HG02885 (cell line): ENCODE results near the gene CEP120.
"Not testable (repeated sequence)": the region's sequence is repeated elsewhere in the genome, so short reads cannot be mapped to it uniquely, and the experiment has no call there.

Experiments
- ATAC-seq: cut with Tn5 transposase; IDR thresholded peaks from one replicate; pipeline ENCODE4 v1.9.1; 2021; ENCODE audit warnings: mild to moderate bottlenecking; ENCODE audit not compliant: unreplicated experiment, poor library complexity

Gene CEP120

GRCh38 chr5:123440456-123441181, 17.4 kb upstream of the CEP120 start:
- ATAC-seq = no peak

- ATAC-seq = no peak
Measured at GRCh38 chr5:123439709-123440108, 16.5 kb upstream of the CEP120 start.

GRCh38 chr5:123438902-123439301, 15.7 kb upstream of the CEP120 start:
- ATAC-seq = peak; percentile 59

GRCh38 chr5:123438244-123438643, 15.0 kb upstream of the CEP120 start:
- peak; percentile 79 for ATAC-seq

- no peak for ATAC-seq
Measured at GRCh38 chr5:123436201-123436600, 13.0 kb upstream of the CEP120 start.

- ATAC-seq = no peak
Measured at GRCh38 chr5:123434796-123435195, 11.6 kb upstream of the CEP120 start.

- ATAC-seq = no peak
Measured at GRCh38 chr5:123433596-123433995, 10.4 kb upstream of the CEP120 start.

GRCh38 chr5:123430441-123430840, 7.2 kb upstream of the CEP120 start:
- ATAC-seq = not testable (repeated sequence)

GRCh38 chr5:123429993-123430392, 6.8 kb upstream of the CEP120 start:
- no peak for ATAC-seq

- ATAC-seq = no peak
Measured at GRCh38 chr5:123429221-123429954, 6.2 kb upstream of the CEP120 start.

- ATAC-seq = no peak
Measured at GRCh38 chr5:123428521-123429220, 5.5 kb upstream of the CEP120 start.

- ATAC-seq = no peak
Measured at GRCh38 chr5:123427281-123427680, 4.1 kb upstream of the CEP120 start.

GRCh38 chr5:123425431-123425830, 2.2 kb upstream of the CEP120 start:
- ATAC-seq = no peak

GRCh38 chr5:123422433-123423277, 548 bp downstream of the CEP120 start:
- ATAC-seq = peak; percentile 28

- ATAC-seq = no peak
Measured at GRCh38 chr5:123421773-123422172, 1.4 kb downstream of the CEP120 start.

GRCh38 chr5:123414974-123415373, 8.2 kb downstream of the CEP120 start:
- ATAC-seq = no peak

- ATAC-seq = no peak
Measured at GRCh38 chr5:123412206-123412605, 11.0 kb downstream of the CEP120 start.

GRCh38 chr5:123401999-123402398, 21.2 kb downstream of the CEP120 start:
- not testable (repeated sequence) for ATAC-seq

- no peak for ATAC-seq
Measured at GRCh38 chr5:123401320-123401719, 21.9 kb downstream of the CEP120 start.

GRCh38 chr5:123400870-123401291, 22.3 kb downstream of the CEP120 start:
- ATAC-seq = not testable (repeated sequence)
